ENCODE data around the gene RMRP.
A peak's percentile ranks its signal among the peaks of the same experiment; 100 is the strongest.
"Not testable (repeated sequence)": the region's sequence is repeated elsewhere in the genome, so short reads cannot be mapped to it uniquely, and the experiment has no call there.

RMRP gene

DNA sequence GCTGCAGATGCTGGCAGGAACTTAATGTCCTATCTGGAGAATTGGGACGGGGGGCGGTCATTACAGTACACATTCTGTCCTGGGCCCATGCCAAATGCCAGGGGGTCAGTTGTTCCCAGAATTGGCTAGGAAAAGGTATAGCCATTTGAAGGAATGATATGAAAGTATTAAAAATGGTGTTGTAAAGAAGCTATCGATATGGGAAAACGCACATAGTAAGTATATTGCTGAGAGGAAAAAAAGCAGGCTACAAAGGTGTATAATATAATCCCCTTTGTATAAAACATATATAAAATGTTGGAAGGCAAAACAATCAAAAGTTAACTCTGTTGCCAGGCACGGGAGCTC lies 7.6 kb upstream of the RMRP start:
- no peak for DNase-seq (ENCODE audit: low read depth, low spot score)

DNA sequence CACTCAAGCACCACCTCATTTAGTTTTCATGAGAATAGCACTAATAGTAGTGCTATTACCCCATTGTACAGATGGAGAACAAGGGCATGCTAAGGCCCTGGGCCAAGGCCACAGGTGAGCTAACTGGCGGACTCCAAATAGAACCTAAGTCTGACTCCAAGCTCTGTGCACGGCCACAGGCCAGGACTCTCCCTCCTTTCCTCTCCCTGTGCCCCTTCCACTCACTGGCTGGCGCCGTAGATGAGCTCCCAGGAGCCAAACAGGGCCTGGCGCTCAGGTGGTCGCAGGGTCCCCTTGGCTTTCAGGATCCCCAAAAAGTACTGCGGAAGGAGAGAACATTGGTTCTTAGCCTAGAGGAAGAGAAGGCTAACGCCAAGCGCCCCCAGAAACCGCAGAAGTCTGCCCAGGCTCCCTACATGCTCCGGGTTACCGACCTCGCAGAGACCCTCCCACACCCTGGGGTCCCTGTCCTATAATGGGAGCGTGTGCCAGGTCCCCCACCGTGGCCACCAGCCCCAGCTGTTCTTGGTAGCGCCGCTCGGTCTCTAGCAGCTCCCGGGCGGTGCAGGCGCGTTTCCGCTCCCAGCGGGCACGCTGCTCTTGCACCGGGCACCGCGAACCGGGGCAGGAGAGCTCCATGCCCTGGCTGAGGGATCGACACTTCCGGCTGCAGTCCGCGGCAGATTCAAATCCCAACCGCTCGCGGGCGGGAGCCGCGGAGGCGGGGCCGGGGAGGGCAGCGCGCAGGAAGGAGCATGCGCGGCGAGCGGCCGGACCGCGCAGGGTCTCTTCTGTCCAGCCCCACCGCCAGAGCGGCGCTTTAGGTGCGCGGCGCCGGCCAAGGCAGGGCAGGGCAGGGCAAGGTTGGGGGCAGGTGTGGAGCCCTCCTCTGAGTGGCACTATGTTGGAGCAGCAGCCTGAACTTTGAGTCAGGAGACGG lies 7.0 kb upstream of the RMRP start, which contains the start of gene ARHGEF39:
TSS of gene ARHGEF39 (minus strand) at position 665 of the 940 bp plus-strand sequence. CDS start at position 639, 26 bp downstream.
- DNase-seq (ENCODE audit: low read depth, low spot score), result peak; percentile 44

DNA sequence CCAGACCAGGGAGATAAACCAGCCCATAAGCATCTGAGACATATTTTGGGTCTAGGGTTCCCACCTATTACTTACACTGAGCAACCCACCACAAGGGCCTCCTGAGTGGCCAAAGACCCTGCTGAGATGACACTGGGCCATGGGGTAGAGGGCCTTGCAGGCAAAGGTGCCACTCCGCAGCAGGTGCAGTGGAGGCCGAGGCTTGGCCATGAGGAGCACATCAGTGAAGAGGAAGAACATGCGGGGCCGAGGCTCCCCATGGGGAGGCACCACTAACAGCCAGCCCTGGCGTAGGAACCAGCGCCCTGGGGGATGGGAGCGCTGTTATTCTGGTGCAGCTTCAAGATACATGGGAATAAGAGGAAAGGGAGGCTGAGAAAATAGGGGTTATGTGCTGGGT lies 4.6 kb upstream of the RMRP start:
- DNase-seq (ENCODE audit: low read depth, low spot score), result no peak

DNA sequence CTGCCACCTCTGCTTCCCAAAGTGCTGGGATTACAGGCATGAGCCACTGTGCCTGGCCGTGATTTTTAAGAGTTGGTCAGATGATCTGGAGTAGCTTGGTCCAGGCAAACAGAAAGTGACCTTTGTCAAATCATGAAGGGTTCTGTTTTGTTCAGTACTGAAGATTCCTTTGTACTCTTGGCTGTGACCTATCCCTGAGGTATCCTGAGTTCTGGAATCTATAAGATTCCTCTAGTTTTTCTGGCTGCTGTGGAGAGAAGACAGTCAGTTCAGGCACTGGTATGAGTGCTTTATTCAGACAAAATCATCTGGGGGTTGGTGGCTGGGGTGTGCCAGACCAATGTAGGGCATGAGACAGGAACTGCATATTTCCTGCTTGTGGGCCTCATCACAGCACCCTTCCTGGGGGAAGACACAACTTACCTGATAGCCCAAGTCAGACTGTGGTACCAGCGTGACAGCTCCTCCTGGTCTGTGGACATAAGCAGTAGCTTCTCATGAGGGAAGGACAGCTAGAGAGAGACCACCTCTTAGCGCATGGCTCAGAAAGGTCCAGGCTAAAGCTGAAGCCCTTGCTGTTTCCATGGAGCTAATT lies 4.0 kb upstream of the RMRP start:
- no peak for DNase-seq (ENCODE audit: low read depth, low spot score)

DNA sequence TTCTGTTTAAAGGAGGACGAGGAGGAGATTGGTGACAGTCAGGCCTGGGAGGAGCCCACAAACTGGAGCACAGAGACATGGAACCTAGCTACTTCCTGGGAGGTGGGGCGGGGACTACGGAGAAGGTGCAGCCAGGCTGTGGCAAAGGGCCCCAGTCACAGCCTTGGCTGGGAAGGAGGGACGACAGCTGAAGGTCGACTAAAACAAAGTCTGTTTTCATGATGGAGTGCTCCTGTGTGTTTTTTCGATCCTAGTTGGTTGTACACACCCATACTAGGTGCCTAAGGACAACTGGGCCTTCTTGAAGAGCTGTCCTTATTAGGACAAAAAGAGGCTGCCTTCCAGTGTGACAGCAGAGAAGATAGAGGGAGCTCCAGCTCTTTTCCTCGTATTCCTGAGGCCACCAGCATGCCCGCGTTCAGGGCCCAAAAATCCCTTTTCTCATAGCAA lies 3.2 kb upstream of the RMRP start:
- DNase-seq (ENCODE audit: low read depth, low spot score), result no peak

DNA sequence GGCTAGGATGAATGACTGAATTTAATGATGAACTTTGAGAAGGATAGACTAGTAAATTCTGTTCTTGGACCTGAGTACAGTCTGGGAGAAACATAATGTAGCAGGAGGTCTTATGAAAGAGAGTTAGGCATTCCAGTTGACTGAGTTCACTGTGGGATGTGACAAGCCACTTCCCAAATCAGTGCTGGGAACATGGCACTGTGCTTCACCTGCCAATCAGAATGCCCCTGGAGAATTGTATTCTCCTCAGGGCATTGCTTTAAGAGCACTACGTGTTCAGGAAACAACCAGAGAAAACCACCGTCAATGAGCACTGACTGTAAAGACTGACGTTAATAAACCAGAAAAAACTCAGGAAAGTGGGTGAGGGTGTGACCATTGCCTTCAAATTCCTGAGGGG lies 1.5 kb upstream of the RMRP start:
- no peak for DNase-seq (ENCODE audit: low read depth, low spot score)

DNA sequence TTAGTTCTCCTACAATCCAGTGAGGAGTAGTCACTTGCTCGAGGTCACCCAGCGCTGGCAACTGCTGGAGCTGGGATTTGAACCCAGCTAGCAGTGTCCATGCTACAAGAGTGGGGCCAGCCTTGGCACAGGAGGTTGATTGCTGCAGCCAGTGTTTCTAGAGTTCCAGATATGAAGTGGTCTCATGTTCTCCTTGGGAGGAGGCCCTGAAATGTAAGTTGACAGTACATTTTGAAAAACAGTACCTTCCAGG lies 1.1 kb upstream of the RMRP start:
- no peak for DNase-seq (ENCODE audit: low read depth, low spot score)

DNA sequence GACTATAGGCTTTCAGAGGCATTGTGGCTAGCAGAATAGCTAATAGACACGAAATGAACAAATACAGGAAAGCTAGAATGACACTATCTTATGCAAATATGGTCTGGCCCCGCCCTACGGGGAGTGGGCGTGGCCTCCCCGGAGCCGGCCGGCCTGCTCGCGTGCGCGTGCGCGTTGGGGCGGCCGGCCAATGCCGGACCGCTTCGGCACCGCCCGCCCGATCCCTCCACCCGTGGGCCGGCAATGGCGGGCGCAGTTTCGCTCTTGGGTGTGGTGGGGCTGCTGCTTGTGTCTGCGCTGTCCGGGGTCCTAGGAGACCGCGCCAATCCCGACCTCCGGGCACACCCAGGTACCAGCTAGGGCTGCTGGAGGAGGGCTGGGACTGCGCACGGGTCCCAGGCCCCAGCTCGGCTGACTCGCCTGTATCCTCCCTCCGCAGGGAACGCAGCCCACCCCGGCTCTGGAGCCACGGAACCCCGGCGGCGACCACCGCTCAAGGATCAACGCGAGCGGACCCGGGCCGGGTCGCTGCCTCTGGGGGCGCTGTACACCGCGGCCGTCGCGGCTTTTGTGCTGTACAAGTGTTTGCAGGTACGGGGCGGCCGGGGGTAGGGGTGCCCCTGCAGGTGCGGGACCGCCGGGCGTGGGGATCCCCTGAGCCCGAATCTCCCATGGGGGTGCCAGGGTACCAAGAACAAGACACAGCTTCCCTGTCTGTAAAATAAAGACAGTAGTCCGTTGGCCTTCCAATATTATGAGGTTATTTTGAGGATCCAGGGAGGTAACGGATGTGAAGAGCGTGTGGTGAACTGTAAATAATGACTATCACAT lies 533 bp upstream of the RMRP start, which contains the start of gene CCDC107:
TSS of gene CCDC107 (plus strand) at position 156 of the 831 bp plus-strand sequence. CDS start at position 244, 88 bp downstream.
- DNase-seq (ENCODE audit: low read depth, low spot score), result peak; percentile 68

DNA sequence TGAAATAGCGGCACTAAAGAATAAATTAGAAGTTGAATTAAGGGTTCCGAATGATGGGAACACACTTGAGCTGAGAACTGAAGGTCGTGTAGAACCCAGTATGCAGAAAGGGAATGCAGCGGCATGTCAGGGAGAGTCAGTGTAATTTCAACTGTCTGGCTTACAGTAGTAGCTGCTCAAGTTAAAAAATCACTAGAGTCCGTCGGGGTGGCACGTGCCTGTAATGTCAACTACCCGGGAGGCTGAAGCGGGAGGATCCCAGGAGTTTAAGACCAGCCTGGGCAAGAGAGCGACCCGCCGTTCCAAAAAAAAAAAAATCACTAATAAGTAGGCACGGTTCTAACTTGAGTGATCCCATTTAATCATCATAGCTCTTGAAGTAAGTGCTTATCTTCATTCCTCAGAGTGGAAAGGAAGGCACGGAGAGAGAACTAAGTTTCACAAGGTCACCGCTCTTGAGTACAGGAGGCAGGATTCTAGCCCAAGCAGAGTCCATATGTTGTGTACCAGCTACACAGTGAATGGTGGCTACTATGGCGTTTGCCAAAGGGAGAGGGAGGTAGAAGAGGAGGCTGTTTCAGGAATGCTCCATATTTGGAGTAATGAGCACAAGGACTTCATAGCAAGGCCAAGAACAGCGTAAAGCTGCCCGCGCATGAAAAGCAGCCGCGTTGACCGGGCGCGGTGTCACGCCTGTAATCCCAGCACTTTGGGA lies 831 bp downstream of the RMRP start:
- no peak for DNase-seq (ENCODE audit: low read depth, low spot score)

DNA sequence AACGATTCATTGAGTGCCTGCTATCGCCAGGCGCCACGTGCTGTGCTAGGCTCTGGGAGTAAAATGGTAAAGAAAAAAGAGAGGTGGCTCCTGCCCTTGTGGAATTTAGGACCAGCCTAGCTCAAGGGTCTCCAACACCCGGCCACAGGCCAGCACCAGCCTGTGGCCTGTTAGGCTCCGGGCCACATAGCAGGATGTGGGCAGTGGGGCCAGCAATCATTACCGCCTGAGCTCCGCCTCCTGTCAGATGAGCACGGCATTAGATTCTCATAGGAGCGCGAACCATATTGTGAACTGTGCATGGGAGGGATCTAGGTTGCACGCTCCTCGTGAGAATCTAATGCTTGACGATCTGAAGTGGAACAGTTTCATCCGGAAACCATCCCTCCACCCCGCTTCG lies 1.5 kb downstream of the RMRP start:
- no peak for DNase-seq (ENCODE audit: low read depth, low spot score)

DNA sequence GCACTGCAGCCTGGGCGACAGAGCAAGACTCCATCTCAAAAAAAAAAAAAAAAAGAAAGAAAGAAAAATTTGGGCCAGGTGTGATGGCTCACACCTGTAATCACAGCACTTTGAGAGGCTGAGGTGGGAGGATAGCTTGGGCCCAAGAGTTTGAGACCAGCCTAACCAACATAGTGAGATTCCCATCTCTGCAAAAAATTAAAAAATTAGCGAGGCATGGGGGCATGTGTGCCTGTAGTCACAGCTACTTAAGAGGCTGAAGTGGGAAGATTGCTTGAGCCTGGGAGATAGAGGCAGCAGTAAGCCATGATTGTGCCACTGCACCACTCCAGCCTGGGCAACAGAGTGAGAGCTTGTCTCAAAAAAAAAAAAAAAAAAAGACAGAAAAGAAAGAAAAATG lies 4.2 kb downstream of the RMRP start:
- no peak for DNase-seq (ENCODE audit: low read depth, low spot score)

DNA sequence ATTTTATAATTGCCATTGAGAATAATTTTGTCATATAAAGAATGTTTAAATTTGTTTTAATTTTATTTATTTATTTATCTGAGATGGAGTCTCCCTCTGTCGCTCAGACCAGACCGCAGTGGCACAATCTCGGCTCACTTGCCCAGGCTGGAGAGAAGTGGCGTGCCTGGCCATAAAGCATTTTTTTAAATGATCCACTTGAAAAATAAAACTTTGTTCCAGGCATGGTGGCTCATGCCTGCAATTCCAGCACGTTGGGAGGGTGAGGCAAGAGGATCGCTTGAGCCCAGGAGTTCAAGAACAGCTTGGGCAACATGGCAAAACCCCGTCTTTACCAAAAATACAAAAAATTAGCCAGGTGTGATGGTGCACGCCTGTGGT lies 5.0 kb downstream of the RMRP start:
- DNase-seq (ENCODE audit: low read depth, low spot score), result no peak

DNA sequence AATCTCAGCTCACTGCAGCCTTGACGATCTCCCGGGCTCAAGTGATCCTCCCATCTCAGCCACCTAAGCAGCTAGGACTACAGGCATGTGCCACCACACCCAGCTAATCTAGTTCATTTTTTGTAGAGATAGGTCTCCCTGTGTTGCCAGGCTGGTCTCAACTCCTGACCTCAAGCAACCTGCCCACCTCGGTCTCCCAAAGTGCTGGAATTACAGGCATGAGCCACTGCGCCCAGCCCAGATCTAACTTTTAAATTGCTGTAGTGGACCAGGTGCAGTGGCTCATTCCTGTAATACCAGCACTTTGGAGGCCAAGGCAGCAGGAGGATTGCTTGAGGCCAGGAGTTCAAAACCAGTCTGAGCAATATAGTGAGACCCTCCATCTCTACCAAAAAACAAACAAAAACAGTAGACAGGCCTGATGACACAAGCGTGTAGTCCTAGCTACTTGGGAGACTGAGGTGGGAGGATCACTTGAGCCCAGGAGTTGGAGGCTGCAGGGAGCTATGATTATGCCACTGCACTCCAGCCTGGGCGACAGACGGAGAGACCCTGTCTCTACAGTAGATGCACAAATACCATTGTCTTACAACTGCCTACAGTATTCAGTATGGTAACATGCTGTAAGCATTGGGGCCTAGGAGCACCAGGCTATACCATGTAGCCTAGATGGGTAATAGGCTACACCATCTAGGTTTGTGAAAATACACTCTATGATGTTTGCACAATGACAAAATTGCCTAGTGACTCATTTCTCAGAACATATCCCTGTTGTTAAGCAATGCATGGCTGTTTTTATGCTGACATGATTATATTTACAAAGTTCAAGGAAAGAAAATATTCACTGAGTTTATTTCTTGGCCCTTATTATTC lies 5.6 kb downstream of the RMRP start:
- DNase-seq (ENCODE audit: low read depth, low spot score), result no peak

DNA sequence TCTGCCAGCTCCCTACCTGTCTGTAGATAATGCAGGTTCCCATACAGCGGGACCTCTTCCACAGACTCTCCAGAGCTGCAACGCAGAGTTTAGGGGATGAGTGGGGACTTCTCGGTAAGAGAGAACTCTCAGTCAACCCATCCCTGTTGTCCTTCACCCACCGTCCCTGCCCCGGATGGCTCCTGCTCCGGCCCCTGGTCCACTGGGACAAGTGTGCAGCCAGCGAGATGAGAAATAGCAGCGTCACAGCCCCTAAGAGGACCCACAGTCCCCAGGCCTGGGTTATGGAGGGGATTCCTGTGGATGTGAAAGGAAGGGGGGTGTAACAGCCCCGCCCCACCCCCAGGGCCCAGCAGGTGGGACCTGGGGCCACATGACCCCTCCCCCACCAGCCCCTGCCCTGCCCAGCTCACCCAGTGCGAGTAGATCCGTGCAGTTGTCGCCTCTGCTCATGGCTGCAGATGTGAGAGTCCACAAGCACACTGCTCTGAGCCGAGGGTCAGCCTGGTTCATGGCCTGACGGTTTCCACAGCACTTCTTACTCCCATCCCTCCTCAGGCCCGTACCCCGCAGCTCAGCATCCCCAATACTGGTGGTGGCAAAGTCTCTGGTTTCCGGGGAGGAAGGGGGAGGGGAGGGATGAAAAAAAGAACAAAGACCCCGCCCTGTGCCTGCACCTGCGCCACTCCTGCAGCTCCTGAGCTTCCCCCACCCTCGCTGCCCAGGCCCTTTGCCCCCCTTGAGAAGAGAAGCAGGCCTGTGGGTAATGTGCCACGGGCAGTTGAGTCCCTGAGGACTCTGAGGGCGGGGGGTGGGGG lies 7.3 kb downstream of the RMRP start, which contains the start of gene SIT1:
TSS of gene SIT1 (minus strand) at position 591 of the 818 bp plus-strand sequence. CDS start at position 513, 78 bp downstream.
- no peak for DNase-seq (ENCODE audit: low read depth, low spot score)

DNA sequence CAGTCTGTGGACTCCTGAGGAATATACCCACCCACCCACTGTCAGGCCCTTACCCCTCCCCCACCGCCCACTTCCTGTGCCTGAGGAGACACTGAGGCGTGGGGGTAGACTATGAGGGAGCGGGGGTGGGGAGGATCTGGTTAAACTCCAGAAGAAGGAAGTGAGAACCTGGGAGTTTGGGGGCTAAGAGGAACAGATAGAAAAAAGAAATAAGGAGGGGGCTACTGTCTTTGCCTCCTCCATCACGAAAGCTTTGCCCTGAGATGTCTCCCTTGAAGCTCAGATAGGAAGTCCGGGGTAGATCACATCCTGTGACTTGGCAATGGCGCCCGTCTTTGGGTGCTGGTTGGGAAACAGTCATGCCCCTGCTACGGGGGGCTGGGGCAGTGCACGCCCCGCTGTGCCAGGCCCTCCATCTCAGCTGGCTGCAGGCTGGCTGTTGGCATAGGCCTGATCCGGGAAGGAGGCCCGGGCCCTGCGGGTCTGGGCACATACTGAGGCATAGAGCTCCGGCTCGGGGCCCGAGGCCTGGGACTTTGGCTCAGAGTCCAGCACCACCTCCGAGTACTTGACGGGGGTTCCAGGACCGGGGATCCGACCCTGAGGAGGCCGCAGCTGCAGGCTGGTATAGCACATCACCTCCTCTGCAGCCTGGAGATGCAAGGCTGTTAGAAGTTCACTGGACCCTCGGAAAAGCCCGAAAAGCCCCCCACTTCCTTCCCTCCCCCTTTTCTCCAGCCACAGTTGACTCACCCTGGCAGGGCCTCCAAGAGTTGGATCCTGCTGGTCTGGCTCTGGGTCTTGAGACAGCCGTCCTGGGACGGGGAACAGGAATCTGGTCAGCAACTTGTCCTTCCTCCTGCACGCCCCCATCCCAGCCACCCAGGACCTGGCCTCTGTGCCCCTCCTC lies 8.1 kb downstream of the RMRP start:
- DNase-seq (ENCODE audit: low read depth, low spot score), result no peak

DNA sequence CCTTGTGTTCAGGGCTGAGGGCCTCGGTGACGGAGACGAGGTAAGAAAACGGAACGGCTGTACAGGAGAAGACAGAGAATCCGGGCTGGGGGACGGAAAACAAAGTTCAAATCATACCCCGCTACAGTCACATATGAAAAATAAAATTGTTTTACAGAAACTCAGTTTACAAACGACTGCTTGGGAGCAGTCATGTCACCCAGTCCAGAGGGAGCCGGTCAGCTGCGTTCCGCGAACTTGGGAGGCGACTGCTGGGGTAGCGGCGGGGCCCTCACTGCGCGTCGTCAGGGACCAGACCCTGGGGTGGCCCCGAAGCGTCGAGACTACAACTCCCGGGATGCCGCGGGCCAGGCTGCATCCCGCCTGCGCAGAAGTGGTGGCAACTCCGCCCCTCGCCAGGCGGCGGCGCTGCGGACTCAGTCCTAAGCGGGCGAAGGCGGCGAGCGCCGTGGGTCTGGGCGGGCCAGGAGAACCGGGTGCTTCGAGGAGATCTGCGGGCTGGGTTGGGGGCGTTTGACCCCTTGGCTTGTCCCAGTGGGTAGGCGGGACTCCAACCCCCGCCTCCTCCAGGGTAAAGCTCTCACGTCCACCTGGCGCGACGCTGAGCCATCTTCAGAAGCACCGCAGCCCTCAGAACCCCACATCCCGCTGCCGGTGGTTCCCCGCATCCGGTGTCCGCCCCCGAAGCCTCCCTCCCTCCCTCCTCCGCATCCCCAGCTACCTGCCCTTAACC lies 11.1 kb downstream of the RMRP start:
- DNase-seq (ENCODE audit: low read depth, low spot score), result peak; percentile 83

DNA sequence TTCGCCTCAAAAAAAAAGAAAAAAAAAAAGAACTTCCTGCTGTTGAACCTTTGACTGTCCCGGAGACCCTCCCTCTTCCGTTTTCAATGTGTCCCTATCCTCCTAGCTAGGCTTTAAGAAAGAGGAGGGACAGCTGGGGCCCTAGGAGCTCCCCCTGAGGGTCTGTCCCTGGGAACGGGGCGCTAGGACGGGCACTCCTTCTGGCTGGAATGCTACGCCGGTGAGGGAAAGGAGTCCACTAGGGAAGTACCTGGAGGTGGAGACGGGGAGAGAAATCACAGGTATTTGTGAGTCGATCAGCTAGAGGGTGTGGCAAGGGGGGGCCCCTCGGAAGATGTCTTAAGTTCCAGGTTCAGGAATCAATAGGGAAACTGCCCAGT lies 11.7 kb downstream of the RMRP start:
- DNase-seq (ENCODE audit: low read depth, low spot score), result no peak

DNA sequence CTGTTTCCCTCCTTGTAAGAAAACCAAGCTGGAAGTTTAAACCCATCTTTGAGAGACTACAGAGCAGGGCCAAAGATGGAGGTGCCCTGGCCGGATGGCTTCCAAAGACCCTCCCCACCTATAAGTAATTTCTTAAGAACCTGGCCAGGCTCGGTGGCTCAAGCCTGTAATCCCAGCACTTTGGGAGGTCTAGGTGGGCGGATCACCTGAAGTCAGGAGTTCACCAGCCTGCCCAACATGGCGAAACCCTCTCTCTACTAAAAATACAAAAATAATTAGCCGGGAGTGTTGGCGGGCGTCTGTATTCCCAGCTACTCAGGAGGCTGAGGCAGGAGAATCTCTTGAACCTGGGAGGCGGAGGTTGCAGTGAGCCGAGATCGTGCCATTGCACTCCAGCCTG lies 12.1 kb downstream of the RMRP start:
- not testable (repeated sequence) for DNase-seq (ENCODE audit: low read depth, low spot score)
